Measurements from ENCODE around the gene WDR91.
"Not testable (repeated sequence)": the region's sequence is repeated elsewhere in the genome, so short reads cannot be mapped to it uniquely, and the experiment has no call there.

Gene WDR91

DNA sequence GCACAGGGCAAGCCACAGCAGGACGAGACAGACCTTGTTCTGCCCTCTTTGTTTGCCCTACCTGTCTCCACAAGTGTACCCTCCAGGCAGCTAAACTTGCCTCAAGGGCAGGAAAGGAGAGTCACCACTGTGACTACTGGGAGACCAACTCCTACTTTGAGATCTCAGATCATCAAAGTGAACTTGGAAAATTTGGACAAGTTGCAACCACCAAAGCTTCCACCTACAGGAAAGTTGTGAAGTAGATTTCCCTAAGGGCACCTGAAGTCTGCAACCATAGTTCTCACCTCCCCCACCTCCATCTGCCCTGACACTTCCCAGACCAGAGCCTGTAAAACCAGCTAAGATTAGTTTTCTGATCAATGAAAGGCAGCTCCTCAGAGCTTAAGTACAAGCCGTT is 2.5 kb upstream of the WDR91 start:
- Histone ChIP-seq H2BK5ac (ENCODE audit: low read length) (no peak overlapping the region), H3K18ac (ENCODE audit: low read length) (no peak overlapping the region), H4K8ac (ENCODE audit: low read depth, low read length) (no peak overlapping the region), H4K91ac (ENCODE audit: low read depth, low read length, poor library complexity) (no peak overlapping the region), H3K27ac (replicated peaks; ENCODE audit: low read length) (no peak overlapping the region), H3K14ac (ENCODE audit: low read length) (no peak overlapping the region), H3K9me3 (replicated peaks in 1 of 2; ENCODE audit: control insufficient read depth in 2 of 2, insufficient read depth in 1 of 2, low read depth in 1 of 2, low read length in 2 of 2) (no peaks in the 10 kb centered on the region), H3K79me1 (ENCODE audit: low read depth, low read length) (no peaks in the 10 kb centered on the region), H3K4me1 (ENCODE audit: control insufficient read depth in 2 of 2, insufficient read depth in 1 of 2, low read depth in 1 of 2, low read length in 2 of 2) (peaks cover 0 to 4% of the 10 kb centered on the region in 2 donors), H2BK120ac (ENCODE audit: low read depth, low read length) (no peak overlapping the region), H2BK15ac (ENCODE audit: low read length) (no peak overlapping the region), H3K36me3 (replicated peaks in 1 of 2; ENCODE audit: control insufficient read depth in 2 of 2, insufficient read depth in 2 of 2, low read length in 2 of 2) (no peaks in the 10 kb centered on the region), H3K27me3 (ENCODE audit: control insufficient read depth in 3 of 3, insufficient read depth in 3 of 3, low read depth in 1 of 3, low read length in 3 of 3) (peaks cover 0 to 9% (median 5%) of the 10 kb centered on the region in 3 experiments), H2AK5ac (ENCODE audit: low read depth, low read length) (no peak overlapping the region), H3K4ac (ENCODE audit: low read length) (no peak overlapping the region), H3K4me3 (ENCODE audit: low read length in 2 of 2) (no peak overlapping the region), H3K23ac (ENCODE audit: low read depth, low read length, poor library complexity) (no peak overlapping the region), H3K4me2 (ENCODE audit: insufficient read depth, low read length, poor library complexity, severe bottlenecking) (no peak overlapping the region), H2AFZ (ENCODE audit: low read length) (no peak overlapping the region), H2BK12ac (ENCODE audit: low read length) (no peak overlapping the region), H3K9ac (ENCODE audit: low read depth, low read length, poor library complexity) (no peak overlapping the region)
- no CpG with 5 or more reads among the region's 2 CpGs for WGBS, 2 donors (ENCODE audit: extremely low coverage in 2 of 2, insufficient read length in 2 of 2, insufficient replicate concordance in 1 of 2)
- DNase-seq (ENCODE audit: low spot score), result no peak

DNA sequence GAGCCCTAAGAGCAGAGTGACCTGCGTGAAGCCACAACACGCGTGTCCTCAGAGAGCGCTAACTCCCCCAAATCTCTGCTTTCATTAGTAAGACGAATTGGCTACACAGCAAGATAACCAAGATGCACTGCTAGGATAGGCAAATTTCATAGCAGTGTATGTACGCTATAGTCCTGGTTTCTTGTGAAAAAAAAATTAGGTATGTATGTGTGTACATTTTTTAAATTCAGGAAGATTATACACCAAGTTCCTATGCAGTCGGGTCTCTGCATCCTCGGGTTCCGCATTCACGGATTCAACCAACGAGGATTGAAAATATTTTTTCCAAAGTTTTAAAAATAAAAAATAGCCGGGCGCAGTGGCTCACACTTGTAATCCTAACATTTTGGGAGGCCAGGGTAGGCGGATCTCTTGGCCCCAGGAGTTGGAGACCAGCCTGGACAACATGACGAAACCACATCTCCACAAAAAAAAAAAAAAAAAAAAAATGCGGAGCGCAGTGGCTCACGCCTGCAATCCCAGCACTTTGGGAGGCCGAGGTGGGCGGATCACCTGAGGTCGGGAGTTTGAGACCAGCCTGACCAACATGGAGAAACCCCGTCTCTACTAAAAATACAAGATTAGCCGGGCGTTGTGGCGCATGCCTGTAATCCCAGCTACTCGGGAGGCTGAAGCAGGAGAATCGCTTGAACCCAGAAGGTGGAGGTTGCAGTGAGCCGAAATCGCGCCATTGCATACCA is 790 bp upstream of the WDR91 start:
- not testable (repeated sequence) for H4K8ac ChIP-seq (ENCODE audit: low read depth, low read length)

DNA sequence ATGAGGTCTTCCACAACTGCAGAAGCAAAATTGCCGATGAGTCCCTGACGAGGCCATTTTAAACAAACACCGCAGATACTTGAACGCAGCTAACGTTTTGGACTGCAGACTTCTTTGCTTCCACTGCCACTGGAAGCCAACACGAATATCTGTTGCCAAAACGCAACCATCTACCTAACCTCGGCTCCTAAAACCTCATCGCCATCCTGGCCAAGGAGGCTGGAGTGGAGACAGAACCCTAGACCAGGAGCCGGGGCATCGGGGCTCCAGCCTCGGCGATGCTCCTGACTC is 493 bp downstream of the WDR91 start:
- no peaks in the 10 kb centered on the region for H3K79me1 ChIP-seq (ENCODE audit: low read depth, low read length)
- H3K9me3 ChIP-seq (replicated peaks in 1 of 2; ENCODE audit: control insufficient read depth in 2 of 2, insufficient read depth in 1 of 2, low read depth in 1 of 2, low read length in 2 of 2), result no peaks in the 10 kb centered on the region
- H4K91ac ChIP-seq (ENCODE audit: low read depth, low read length, poor library complexity), result no peak overlapping the region
- H2AK5ac ChIP-seq (ENCODE audit: low read depth, low read length), result no peak overlapping the region
- H3K14ac ChIP-seq (ENCODE audit: low read length), result peak overlapping the region; percentile 86
- H3K4me1 ChIP-seq (ENCODE audit: control insufficient read depth in 2 of 2, insufficient read depth in 1 of 2, low read depth in 1 of 2, low read length in 2 of 2), result peaks cover 0 to 4% of the 10 kb centered on the region in 2 donors
- peak overlapping the region; percentile 97 for H3K18ac ChIP-seq (ENCODE audit: low read length)
- H3K4ac ChIP-seq (ENCODE audit: low read length), result no peak overlapping the region
- H2AFZ ChIP-seq (ENCODE audit: low read length), result peak overlapping the region; percentile 98
- H2BK12ac ChIP-seq (ENCODE audit: low read length), result no peak overlapping the region
- no peak overlapping the region for H4K8ac ChIP-seq (ENCODE audit: low read depth, low read length)
- peak overlapping the region; percentile 95 for H3K23ac ChIP-seq (ENCODE audit: low read depth, low read length, poor library complexity)
- peak overlapping the region; percentile 93 for H3K9ac ChIP-seq (ENCODE audit: low read depth, low read length, poor library complexity)
- peaks cover 0 to under 1% of the 10 kb centered on the region in 2 donors for H3K36me3 ChIP-seq (replicated peaks in 1 of 2; ENCODE audit: control insufficient read depth in 2 of 2, insufficient read depth in 2 of 2, low read length in 2 of 2)
- peak overlapping the region; percentile 84 to 93 for H3K4me3 ChIP-seq (ENCODE audit: low read length in 2 of 2)
- no peak overlapping the region for H2BK120ac ChIP-seq (ENCODE audit: low read depth, low read length)
- H2BK15ac ChIP-seq (ENCODE audit: low read length), result peak overlapping the region; percentile 81
- H3K4me2 ChIP-seq (ENCODE audit: insufficient read depth, low read length, poor library complexity, severe bottlenecking), result peak overlapping the region; percentile 81
- no peak overlapping the region for H2BK5ac ChIP-seq (ENCODE audit: low read length)
- WGBS, 2 donors (ENCODE audit: extremely low coverage in 2 of 2, insufficient read length in 2 of 2, insufficient replicate concordance in 1 of 2), result no CpG with 5 or more reads among the region's 13 CpGs
- H3K27ac ChIP-seq (replicated peaks; ENCODE audit: low read length), result no peak overlapping the region
- H3K27me3 ChIP-seq (ENCODE audit: control insufficient read depth in 3 of 3, insufficient read depth in 3 of 3, low read depth in 1 of 3, low read length in 3 of 3), result peaks cover 0 to 9% (median 5%) of the 10 kb centered on the region in 3 experiments
- DNase-seq (ENCODE audit: low spot score), result peak; percentile 8

More for the DNA sequence above, 790 bp upstream of the WDR91 start:
- not testable (repeated sequence) for H3K36me3 ChIP-seq (replicated peaks in 1 of 2; ENCODE audit: control insufficient read depth in 2 of 2, insufficient read depth in 2 of 2, low read length in 2 of 2); H2BK120ac ChIP-seq (ENCODE audit: low read depth, low read length); H2BK15ac ChIP-seq (ENCODE audit: low read length); H3K9me3 ChIP-seq (replicated peaks in 1 of 2; ENCODE audit: control insufficient read depth in 2 of 2, insufficient read depth in 1 of 2, low read depth in 1 of 2, low read length in 2 of 2); H2BK5ac ChIP-seq (ENCODE audit: low read length); H3K79me1 ChIP-seq (ENCODE audit: low read depth, low read length); DNase-seq (ENCODE audit: low spot score); H3K14ac ChIP-seq (ENCODE audit: low read length); H3K27me3 ChIP-seq (ENCODE audit: control insufficient read depth in 3 of 3, insufficient read depth in 3 of 3, low read depth in 1 of 3, low read length in 3 of 3); H4K91ac ChIP-seq (ENCODE audit: low read depth, low read length, poor library complexity); H3K4me1 ChIP-seq (ENCODE audit: control insufficient read depth in 2 of 2, insufficient read depth in 1 of 2, low read depth in 1 of 2, low read length in 2 of 2); H3K23ac ChIP-seq (ENCODE audit: low read depth, low read length, poor library complexity); H2AK5ac ChIP-seq (ENCODE audit: low read depth, low read length); H3K4ac ChIP-seq (ENCODE audit: low read length); H3K27ac ChIP-seq (replicated peaks; ENCODE audit: low read length); H2BK12ac ChIP-seq (ENCODE audit: low read length)
- peak overlapping the region; percentile 84 to 91 for H3K4me3 ChIP-seq (ENCODE audit: low read length in 2 of 2)
- peak overlapping the region; percentile 86 for H3K18ac ChIP-seq (ENCODE audit: low read length)
- no CpG with 5 or more reads among the region's 30 CpGs for WGBS, 2 donors (ENCODE audit: extremely low coverage in 2 of 2, insufficient read length in 2 of 2, insufficient replicate concordance in 1 of 2)
- peak overlapping the region; percentile 98 for H2AFZ ChIP-seq (ENCODE audit: low read length)
- peak overlapping the region; percentile 86 for H3K9ac ChIP-seq (ENCODE audit: low read depth, low read length, poor library complexity)
- H3K4me2 ChIP-seq (ENCODE audit: insufficient read depth, low read length, poor library complexity, severe bottlenecking), result peak overlapping the region; percentile 54

DNA sequence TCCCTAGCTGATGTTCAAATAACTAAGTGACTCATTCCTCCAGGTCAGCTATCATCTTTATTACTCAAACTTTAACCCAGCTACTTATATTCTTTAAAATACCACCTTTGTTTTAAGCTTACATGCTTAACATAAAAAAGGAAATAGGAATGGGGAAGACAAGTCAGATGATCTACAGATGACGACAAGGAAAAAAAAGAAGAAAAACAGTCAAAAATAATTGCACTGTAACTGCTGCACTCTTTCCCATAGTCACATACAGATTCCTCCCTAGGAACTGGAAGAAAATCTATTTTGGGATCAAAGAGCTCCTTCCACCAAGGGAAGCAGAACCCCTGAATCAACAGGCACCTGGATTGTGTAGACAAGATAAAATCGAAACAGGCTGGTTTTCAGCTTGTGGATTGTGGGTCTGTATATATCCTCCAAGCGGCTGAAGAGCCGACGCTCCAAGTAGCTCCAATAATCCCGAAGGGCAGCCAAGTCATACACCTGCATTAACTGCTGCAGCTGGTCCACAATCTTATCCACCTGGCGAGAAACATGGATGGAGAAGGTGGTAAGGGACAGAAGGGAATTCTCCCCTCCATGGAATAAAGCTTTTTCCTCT is 2.0 kb downstream of the WDR91 start:
- Histone ChIP-seq H3K14ac (ENCODE audit: low read length) (no peak overlapping the region), H3K18ac (ENCODE audit: low read length) (no peak overlapping the region), H3K4me3 (ENCODE audit: low read length in 2 of 2) (no peak overlapping the region), H3K36me3 (replicated peaks in 1 of 2; ENCODE audit: control insufficient read depth in 2 of 2, insufficient read depth in 2 of 2, low read length in 2 of 2) (peaks cover 0 to 15% of the 10 kb centered on the region in 2 donors), H3K4me2 (ENCODE audit: insufficient read depth, low read length, poor library complexity, severe bottlenecking) (no peak overlapping the region), H3K27ac (replicated peaks; ENCODE audit: low read length) (no peak overlapping the region), H4K91ac (ENCODE audit: low read depth, low read length, poor library complexity) (no peak overlapping the region), H2BK5ac (ENCODE audit: low read length) (no peak overlapping the region), H3K4me1 (ENCODE audit: control insufficient read depth in 2 of 2, insufficient read depth in 1 of 2, low read depth in 1 of 2, low read length in 2 of 2) (peaks cover 0 to 4% of the 10 kb centered on the region in 2 donors), H2AFZ (ENCODE audit: low read length) (no peak overlapping the region), H3K4ac (ENCODE audit: low read length) (no peak overlapping the region), H4K8ac (ENCODE audit: low read depth, low read length) (no peak overlapping the region), H3K23ac (ENCODE audit: low read depth, low read length, poor library complexity) (no peak overlapping the region), H3K27me3 (ENCODE audit: control insufficient read depth in 3 of 3, insufficient read depth in 3 of 3, low read depth in 1 of 3, low read length in 3 of 3) (peaks cover 0 to 9% (median 2%) of the 10 kb centered on the region in 3 experiments), H2AK5ac (ENCODE audit: low read depth, low read length) (no peak overlapping the region), H3K9me3 (replicated peaks in 1 of 2; ENCODE audit: control insufficient read depth in 2 of 2, insufficient read depth in 1 of 2, low read depth in 1 of 2, low read length in 2 of 2) (no peaks in the 10 kb centered on the region), H3K79me1 (ENCODE audit: low read depth, low read length) (no peaks in the 10 kb centered on the region), H2BK15ac (ENCODE audit: low read length) (no peak overlapping the region), H2BK12ac (ENCODE audit: low read length) (no peak overlapping the region), H2BK120ac (ENCODE audit: low read depth, low read length) (no peak overlapping the region), H3K9ac (ENCODE audit: low read depth, low read length, poor library complexity) (no peak overlapping the region)
- WGBS, 2 donors (ENCODE audit: extremely low coverage in 2 of 2, insufficient read length in 2 of 2, insufficient replicate concordance in 1 of 2), result no CpG with 5 or more reads among the region's 7 CpGs
- DNase-seq (ENCODE audit: low spot score), result no peak
